Mesendoderm (in vitro differentiated cells): ENCODE data around the gene SPOPL.
"Not testable (repeated sequence)": the region's sequence is repeated elsewhere in the genome, so short reads cannot be mapped to it uniquely, and the experiment has no call there.

Experiments used
- DNase-seq: peaks from one replicate; pipeline ENCODE4 v3.0.0; 2013
- H2AK5ac ChIP-seq: 2 replicates; pipeline ENCODE4 v1.6.1; 2013; ENCODE audit warnings: low read length, inconsistent platforms
- H2BK120ac ChIP-seq: 2 replicates; pipeline ENCODE4 v1.6.1; 2013; ENCODE audit warnings: low read depth, mild to moderate bottlenecking, low read length, moderate library complexity, mixed read lengths
- H2BK15ac ChIP-seq: replicated peaks from 2 replicates; pipeline ENCODE4 v1.6.1; 2013; ENCODE audit warnings: low read depth, mild to moderate bottlenecking, moderate library complexity
- H2BK5ac ChIP-seq: 2 replicates; pipeline ENCODE4 v1.6.1; 2013; ENCODE audit warnings: low read length, inconsistent platforms
- H3K18ac ChIP-seq: 2 replicates; pipeline ENCODE4 v1.6.1; 2013; ENCODE audit warnings: mild to moderate bottlenecking, low read length, mixed read lengths
- H3K23ac ChIP-seq: one replicate; pipeline ENCODE4 v1.6.1; 2013; ENCODE audit warnings: low read length
- H3K27ac ChIP-seq: 2 replicates; pipeline ENCODE4 v1.5.1; 2013; ENCODE audit warnings: low read depth, mild to moderate bottlenecking, inconsistent platforms, low read length, moderate library complexity
- H3K27me3 ChIP-seq: 2 replicates; pipeline ENCODE4 v1.6.1; 2013; ENCODE audit warnings: low read length, control low read depth, mild to moderate bottlenecking, inconsistent platforms; ENCODE audit not compliant: insufficient read depth, poor library complexity
- H3K36me3 ChIP-seq: 2 replicates; pipeline ENCODE4 v1.6.1; 2013; ENCODE audit warnings: low read length, inconsistent platforms; ENCODE audit not compliant: control insufficient read depth, insufficient read depth
- H3K4ac ChIP-seq: one replicate; pipeline ENCODE4 v1.6.1; 2013; ENCODE audit warnings: low read depth, mild to moderate bottlenecking, low read length, moderate library complexity
- H3K4me1 ChIP-seq: 2 replicates; pipeline ENCODE4 v1.6.1; 2013; ENCODE audit warnings: low read depth, low read length, inconsistent platforms; ENCODE audit not compliant: control insufficient read depth
- H3K4me2 ChIP-seq: 2 replicates; pipeline ENCODE4 v1.6.1; 2013; ENCODE audit warnings: low read length
- H3K4me3 ChIP-seq: 2 replicates; pipeline ENCODE4 v1.5.1; 2013; ENCODE audit warnings: mild to moderate bottlenecking, low read length
- H3K56ac ChIP-seq: one replicate; pipeline ENCODE4 v1.6.1; 2013; ENCODE audit warnings: low read length
- H3K79me1 ChIP-seq: 2 replicates; pipeline ENCODE4 v1.6.1; 2013; ENCODE audit warnings: low read length, inconsistent platforms
- H3K79me2 ChIP-seq: 2 replicates; pipeline ENCODE4 v1.6.1; 2013; ENCODE audit warnings: mild to moderate bottlenecking, low read length; ENCODE audit not compliant: control insufficient read depth, insufficient read depth
- H3K9ac ChIP-seq: 2 replicates; pipeline ENCODE4 v1.6.1; 2013; ENCODE audit warnings: low read length, inconsistent platforms
- H4K5ac ChIP-seq: one replicate; pipeline ENCODE4 v1.6.1; 2013; ENCODE audit warnings: low read length
- H4K8ac ChIP-seq: one replicate; pipeline ENCODE4 v1.6.1; 2013; ENCODE audit warnings: low read depth, mild to moderate bottlenecking, control low read depth, low read length, moderate library complexity
- WGBS: extraction: QIAGEN DNeasy Blood & Tissue Kit; methylation state at CpG from one replicate; pipeline ENCODE4 v1.1.7; 2013; ENCODE audit warnings: low lambda C conversion rate, missing lambda C conversion rate; ENCODE audit not compliant: insufficient coverage; ENCODE audit errors: extremely low coverage; 5-methylcytosine and 5-hydroxymethylcytosine counted together

Gene SPOPL

GRCh38 chr2:138455691-138456090 is 45.9 kb upstream of the SPOPL start:
- no peak overlapping the region for H2BK5ac ChIP-seq
- no peak overlapping the region for H3K4ac ChIP-seq
- no peaks in the 10 kb centered on the region for H3K79me2 ChIP-seq

GRCh38 chr2:138462689-138463088 is 38.9 kb upstream of the SPOPL start:
- not testable (repeated sequence) for H3K18ac ChIP-seq, H3K27me3 ChIP-seq, H3K27ac ChIP-seq, H3K9ac ChIP-seq, H2BK5ac ChIP-seq, H3K56ac ChIP-seq, DNase-seq, H2BK15ac ChIP-seq, H2BK120ac ChIP-seq, H4K8ac ChIP-seq, H3K4me3 ChIP-seq, H3K79me1 ChIP-seq, H3K4me1 ChIP-seq, H3K36me3 ChIP-seq, H3K23ac ChIP-seq, H3K79me2 ChIP-seq, H3K4me2 ChIP-seq, H4K5ac ChIP-seq, H2AK5ac ChIP-seq, H3K4ac ChIP-seq
- no CpG with 5 or more reads among the region's 3 CpGs for WGBS

More at GRCh38 chr2:138455691-138456090, 45.9 kb upstream of the SPOPL start:
- no CpG with 5 or more reads among the region's 2 CpGs for WGBS
- no peak overlapping the region for H3K56ac ChIP-seq
- no peak overlapping the region for H2BK15ac ChIP-seq
- H3K18ac ChIP-seq: no peak overlapping the region
- no peak overlapping the region for H2BK120ac ChIP-seq
- no peak overlapping the region for H4K8ac ChIP-seq
- H2AK5ac ChIP-seq: no peak overlapping the region
- H3K23ac ChIP-seq: no peak overlapping the region
- H3K4me1 ChIP-seq: no peaks in the 10 kb centered on the region
- no peaks in the 10 kb centered on the region for H3K79me1 ChIP-seq
- H3K27ac ChIP-seq: no peak overlapping the region
- no peak overlapping the region for H3K4me3 ChIP-seq
- DNase-seq: peak; percentile 53
- no peak overlapping the region for H3K9ac ChIP-seq
- no peak overlapping the region for H3K4me2 ChIP-seq
- H4K5ac ChIP-seq: no peak overlapping the region
- H3K27me3 ChIP-seq: no peaks in the 10 kb centered on the region
- no peaks in the 10 kb centered on the region for H3K36me3 ChIP-seq

GRCh38 chr2:138468617-138469016 is 33.0 kb upstream of the SPOPL start:
- WGBS: no CpG with 5 or more reads among the region's 1 CpG
- H3K4ac ChIP-seq: no peak overlapping the region
- no peak overlapping the region for H2AK5ac ChIP-seq
- H3K18ac ChIP-seq: no peak overlapping the region
- H3K4me1 ChIP-seq: no peaks in the 10 kb centered on the region
- H3K9ac ChIP-seq: no peak overlapping the region
- no peak overlapping the region for H2BK120ac ChIP-seq
- no peak overlapping the region for H3K56ac ChIP-seq
- H4K5ac ChIP-seq: no peak overlapping the region
- no peaks in the 10 kb centered on the region for H3K27me3 ChIP-seq
- H3K79me2 ChIP-seq: no peaks in the 10 kb centered on the region
- no peak for DNase-seq
- no peak overlapping the region for H3K23ac ChIP-seq
- no peak overlapping the region for H2BK15ac ChIP-seq
- H3K4me2 ChIP-seq: no peak overlapping the region
- H4K8ac ChIP-seq: no peak overlapping the region
- no peak overlapping the region for H2BK5ac ChIP-seq
- no peak overlapping the region for H3K27ac ChIP-seq
- no peaks in the 10 kb centered on the region for H3K79me1 ChIP-seq
- H3K36me3 ChIP-seq: no peaks in the 10 kb centered on the region
- H3K4me3 ChIP-seq: no peak overlapping the region

GRCh38 chr2:138469411-138469810 is 32.2 kb upstream of the SPOPL start:
- Histone ChIP-seq H3K36me3 (no peaks in the 10 kb centered on the region), H3K79me1 (no peaks in the 10 kb centered on the region), H3K23ac (no peak overlapping the region), H4K8ac (no peak overlapping the region), H4K5ac (no peak overlapping the region), H3K18ac (no peak overlapping the region), H2BK15ac (no peak overlapping the region), H3K56ac (no peak overlapping the region), H3K4me2 (no peak overlapping the region), H3K4ac (no peak overlapping the region), H3K4me1 (no peaks in the 10 kb centered on the region), H3K79me2 (no peaks in the 10 kb centered on the region), H3K4me3 (no peak overlapping the region), H3K9ac (no peak overlapping the region), H3K27me3 (no peaks in the 10 kb centered on the region), H2BK5ac (no peak overlapping the region), H3K27ac (no peak overlapping the region), H2BK120ac (no peak overlapping the region), H2AK5ac (no peak overlapping the region)
- no CpG with 5 or more reads among the region's 1 CpG for WGBS
- DNase-seq: no peak

GRCh38 chr2:138470941-138471340 is 30.6 kb upstream of the SPOPL start:
- Histone ChIP-seq H3K4me2 (no peak overlapping the region), H3K79me1 (no peaks in the 10 kb centered on the region), H3K27me3 (no peaks in the 10 kb centered on the region), H2BK5ac (no peak overlapping the region), H3K27ac (no peak overlapping the region), H3K4me3 (no peak overlapping the region), H3K4ac (no peak overlapping the region), H2AK5ac (no peak overlapping the region), H3K9ac (no peak overlapping the region), H3K23ac (no peak overlapping the region), H3K56ac (no peak overlapping the region), H2BK120ac (no peak overlapping the region), H3K4me1 (no peaks in the 10 kb centered on the region), H4K8ac (no peak overlapping the region), H3K79me2 (no peaks in the 10 kb centered on the region), H3K18ac (no peak overlapping the region), H4K5ac (no peak overlapping the region), H2BK15ac (no peak overlapping the region), H3K36me3 (no peaks in the 10 kb centered on the region)
- WGBS: no CpG with 5 or more reads among the region's 5 CpGs
- DNase-seq: no peak

GRCh38 chr2:138474100-138474825 is 27.3 kb upstream of the SPOPL start:
- H3K4me2 ChIP-seq: no peak overlapping the region
- DNase-seq: no peak
- no peak overlapping the region for H2BK15ac ChIP-seq
- H2AK5ac ChIP-seq: no peak overlapping the region
- WGBS: no CpG with 5 or more reads among the region's 4 CpGs
- no peak overlapping the region for H3K4ac ChIP-seq
- no peak overlapping the region for H2BK5ac ChIP-seq
- H3K27me3 ChIP-seq: no peaks in the 10 kb centered on the region
- H3K23ac ChIP-seq: no peak overlapping the region
- no peak overlapping the region for H3K56ac ChIP-seq
- no peaks in the 10 kb centered on the region for H3K79me2 ChIP-seq
- no peaks in the 10 kb centered on the region for H3K36me3 ChIP-seq
- H3K9ac ChIP-seq: no peak overlapping the region
- no peaks in the 10 kb centered on the region for H3K4me1 ChIP-seq
- no peak overlapping the region for H4K8ac ChIP-seq
- no peak overlapping the region for H3K4me3 ChIP-seq
- H2BK120ac ChIP-seq: no peak overlapping the region
- H3K18ac ChIP-seq: no peak overlapping the region
- H4K5ac ChIP-seq: no peak overlapping the region
- H3K27ac ChIP-seq: no peak overlapping the region
- no peaks in the 10 kb centered on the region for H3K79me1 ChIP-seq
